Loucy (cell line): ENCODE data around the gene RPL38.

Experiments used
- H2AFZ ChIP-seq: fragments of 200-600 bp; sonication (generic); 2 replicates; pipeline ENCODE4 v1.6.0; 2016; ENCODE audit warnings: antibody characterized with exemption, mild to moderate bottlenecking, low read length, moderate library complexity
- H3F3A ChIP-seq: fragments of 200-600 bp; 2 replicates; pipeline ENCODE4 v1.6.0; 2016; ENCODE audit warnings: antibody characterized with exemption, low read depth, mild to moderate bottlenecking
- H3K27me3 ChIP-seq: fragments of 200-600 bp; sonication (generic); 2 replicates; pipeline ENCODE4 v1.6.1; 2014; ENCODE audit warnings: low read length, mild to moderate bottlenecking; ENCODE audit not compliant: insufficient read depth, poor library complexity, severe bottlenecking
- H3K36me3 ChIP-seq: fragments of 200-600 bp; sonication (generic); 2 replicates; pipeline ENCODE4 v1.6.1; 2016; ENCODE audit warnings: low read length; ENCODE audit not compliant: insufficient read depth
- H3K4me1 ChIP-seq: fragments of 200-600 bp; sonication (generic); 2 replicates; pipeline ENCODE4 v1.5.1; 2014; ENCODE audit warnings: low read length, mild to moderate bottlenecking; ENCODE audit not compliant: insufficient read depth, poor library complexity, severe bottlenecking
- H3K4me2 ChIP-seq: fragments of 200-600 bp; sonication (generic); 2 replicates; pipeline ENCODE4 v1.6.0; 2014; ENCODE audit warnings: antibody characterized with exemption, low read length, low read depth, mild to moderate bottlenecking; ENCODE audit not compliant: poor library complexity, severe bottlenecking
- H3K4me3 ChIP-seq: fragments of 200-600 bp; sonication (generic); 2 replicates; pipeline ENCODE4 v1.5.1; 2014; ENCODE audit warnings: low read length, mild to moderate bottlenecking, mixed read lengths; ENCODE audit not compliant: poor library complexity, severe bottlenecking
- H3K79me2 ChIP-seq: fragments of 200-600 bp; sonication (generic); 2 replicates; pipeline ENCODE4 v1.6.1; 2014; ENCODE audit warnings: low read length; ENCODE audit not compliant: insufficient read depth
- H3K9ac ChIP-seq: fragments of 200-600 bp; sonication (generic); 2 replicates; pipeline ENCODE4 v1.6.0; 2014; ENCODE audit warnings: mild to moderate bottlenecking, low read depth, low read length, moderate library complexity; ENCODE audit not compliant: poor library complexity, severe bottlenecking
- H3K9me2 ChIP-seq: fragments of 200-600 bp; sonication (generic); replicated peaks from 2 replicates; pipeline ENCODE4 v1.6.1; 2016; ENCODE audit warnings: low read depth, low read length, mixed read lengths
- H3K9me3 ChIP-seq: fragments of 200-600 bp; sonication (generic); 2 replicates; pipeline ENCODE4 v1.6.1; 2014; ENCODE audit warnings: mild to moderate bottlenecking, antibody characterized with exemption, low read length, low read depth; ENCODE audit not compliant: insufficient read depth
- H4K20me1 ChIP-seq: fragments of 200-600 bp; sonication (generic); 2 replicates; pipeline ENCODE4 v1.6.0; 2014; ENCODE audit warnings: antibody characterized with exemption, low read length, mild to moderate bottlenecking; ENCODE audit not compliant: insufficient read depth, poor library complexity, severe bottlenecking
- EZH2phosphoT487 ChIP-seq: fragments of 200-600 bp; IDR thresholded peaks from 2 replicates; pipeline ENCODE4 v1.6.1; 2018; ENCODE audit warnings: antibody characterized with exemption, mild to moderate bottlenecking, moderate library complexity, borderline replicate concordance
- TF ChIP-seq, protein P1 (sequence below): fragments of 200-600 bp; sonication (generic); conservative IDR thresholded peaks from 2 replicates; pipeline ENCODE4 v1.5.1; 2014; ENCODE audit warnings: mild to moderate bottlenecking, antibody characterized with exemption, low read length

RPL38 gene

DNA sequence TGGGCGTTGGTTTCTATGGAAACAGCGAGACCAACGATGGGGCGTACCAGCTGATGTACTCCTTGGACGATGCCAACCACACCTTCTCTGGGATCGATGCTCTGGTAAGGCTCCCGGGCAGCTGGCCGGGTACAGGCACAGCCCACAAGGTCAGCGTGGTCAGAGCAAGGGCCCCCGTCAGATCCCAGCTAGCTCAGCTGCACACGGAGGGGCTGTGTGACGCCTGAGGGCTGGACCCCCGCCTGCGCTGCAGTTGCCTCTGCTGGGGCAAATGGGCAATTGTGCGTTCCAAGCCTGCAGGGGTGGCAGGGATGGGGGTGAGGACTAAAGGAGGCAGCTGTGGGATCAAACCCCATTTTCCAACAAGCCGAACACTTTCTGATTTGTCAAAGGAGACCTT, 27.4 kb downstream of the RPL38 start:
- H3K4me1 ChIP-seq: no peaks in the 10 kb centered on the region
- no peaks in the 10 kb centered on the region for H3F3A ChIP-seq
- no peaks in the 10 kb centered on the region for H3K27me3 ChIP-seq
- H2AFZ ChIP-seq: no peak overlapping the region
- H3K9me2 ChIP-seq: no peaks in the 10 kb centered on the region
- no peaks in the 10 kb centered on the region for H4K20me1 ChIP-seq
- no peaks in the 10 kb centered on the region for H3K36me3 ChIP-seq
- H3K79me2 ChIP-seq: no peaks in the 10 kb centered on the region
- no peaks in the 10 kb centered on the region for H3K9me3 ChIP-seq
- no peak for TF ChIP-seq EZH2phosphoT487
- TF ChIP-seq, protein P1, sequence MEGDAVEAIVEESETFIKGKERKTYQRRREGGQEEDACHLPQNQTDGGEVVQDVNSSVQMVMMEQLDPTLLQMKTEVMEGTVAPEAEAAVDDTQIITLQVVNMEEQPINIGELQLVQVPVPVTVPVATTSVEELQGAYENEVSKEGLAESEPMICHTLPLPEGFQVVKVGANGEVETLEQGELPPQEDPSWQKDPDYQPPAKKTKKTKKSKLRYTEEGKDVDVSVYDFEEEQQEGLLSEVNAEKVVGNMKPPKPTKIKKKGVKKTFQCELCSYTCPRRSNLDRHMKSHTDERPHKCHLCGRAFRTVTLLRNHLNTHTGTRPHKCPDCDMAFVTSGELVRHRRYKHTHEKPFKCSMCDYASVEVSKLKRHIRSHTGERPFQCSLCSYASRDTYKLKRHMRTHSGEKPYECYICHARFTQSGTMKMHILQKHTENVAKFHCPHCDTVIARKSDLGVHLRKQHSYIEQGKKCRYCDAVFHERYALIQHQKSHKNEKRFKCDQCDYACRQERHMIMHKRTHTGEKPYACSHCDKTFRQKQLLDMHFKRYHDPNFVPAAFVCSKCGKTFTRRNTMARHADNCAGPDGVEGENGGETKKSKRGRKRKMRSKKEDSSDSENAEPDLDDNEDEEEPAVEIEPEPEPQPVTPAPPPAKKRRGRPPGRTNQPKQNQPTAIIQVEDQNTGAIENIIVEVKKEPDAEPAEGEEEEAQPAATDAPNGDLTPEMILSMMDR: no peak
- H3K9ac ChIP-seq: no peak overlapping the region
- no peak overlapping the region for H3K4me3 ChIP-seq
- H3K4me2 ChIP-seq: no peak overlapping the region

DNA sequence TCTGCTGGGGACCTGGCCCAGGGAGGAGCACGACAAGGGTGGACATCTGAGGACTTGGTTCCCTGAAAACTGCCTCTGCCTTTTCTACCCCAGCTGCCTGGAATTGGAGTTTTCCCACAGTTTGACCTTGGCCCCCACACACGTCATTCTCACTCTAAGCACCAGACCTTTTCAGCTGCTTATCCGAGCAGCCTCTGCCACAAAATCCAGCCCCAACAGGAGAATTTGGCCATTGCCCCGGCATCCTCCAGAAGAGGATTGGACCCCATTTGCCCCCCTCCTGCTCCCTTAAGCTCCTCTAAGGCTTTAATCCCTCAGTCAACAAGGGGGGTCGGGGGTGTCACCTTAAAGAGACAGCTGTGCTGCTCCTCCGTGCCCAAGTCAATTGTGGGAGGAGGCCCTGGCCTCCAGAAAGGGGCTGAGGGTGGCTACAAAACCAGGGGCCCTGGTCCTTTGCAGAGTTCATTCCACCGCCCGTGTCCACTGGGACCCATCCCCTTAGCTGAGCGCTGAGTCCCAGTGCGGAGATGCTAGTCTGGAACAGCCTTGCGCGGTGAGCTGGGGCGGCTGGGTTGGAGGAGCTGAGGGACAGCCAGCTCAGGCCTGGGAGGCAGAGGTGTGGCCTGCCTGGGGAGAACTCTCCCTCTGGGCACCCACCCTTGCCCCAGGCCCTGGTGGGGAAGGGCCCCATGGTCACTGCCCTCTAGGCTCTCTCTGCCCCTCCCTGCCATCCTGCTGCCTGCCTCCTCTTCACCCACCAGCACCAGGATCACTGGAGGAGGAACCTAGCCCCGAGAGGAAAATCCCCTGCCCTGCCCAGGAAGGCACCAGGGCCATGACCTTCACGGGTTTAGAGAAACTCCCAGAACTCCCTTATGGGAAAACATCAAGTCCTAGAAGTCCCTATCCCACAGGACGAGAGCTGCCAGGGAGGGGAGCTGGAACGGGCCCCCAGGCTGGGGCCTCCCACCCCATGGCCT, 28.7 kb downstream of the RPL38 start:
- no peak overlapping the region for H3K9ac ChIP-seq
- H4K20me1 ChIP-seq: no peaks in the 10 kb centered on the region
- TF ChIP-seq, protein P1: no peak
- TF ChIP-seq EZH2phosphoT487: no peak
- H3K9me3 ChIP-seq: no peaks in the 10 kb centered on the region
- H3K9me2 ChIP-seq: no peaks in the 10 kb centered on the region
- H3K27me3 ChIP-seq: no peaks in the 10 kb centered on the region
- no peak overlapping the region for H3K4me2 ChIP-seq
- H3K79me2 ChIP-seq: no peaks in the 10 kb centered on the region
- no peaks in the 10 kb centered on the region for H3K36me3 ChIP-seq
- H3F3A ChIP-seq: no peaks in the 10 kb centered on the region
- H2AFZ ChIP-seq: no peak overlapping the region
- H3K4me1 ChIP-seq: no peaks in the 10 kb centered on the region
- H3K4me3 ChIP-seq: no peak overlapping the region

DNA sequence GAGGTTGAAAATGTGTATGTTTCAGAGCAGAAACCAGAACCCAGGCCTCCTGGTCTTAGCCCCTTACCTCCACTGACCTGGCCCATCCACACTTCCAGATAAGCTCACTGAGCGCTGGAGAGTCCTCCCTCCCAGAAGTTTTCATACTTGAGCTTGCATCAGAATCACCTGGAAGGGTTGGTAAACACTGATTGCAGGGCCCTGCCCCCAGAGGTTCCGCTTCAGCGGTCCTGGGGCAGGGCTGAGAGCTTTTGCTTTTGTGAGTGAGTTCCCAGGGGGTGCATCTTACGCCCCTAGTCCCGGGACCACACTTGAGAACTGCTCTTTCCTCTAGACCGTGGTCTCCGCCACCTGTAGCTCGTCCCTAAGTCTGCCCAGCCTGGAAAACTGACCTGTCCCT, 30.5 kb downstream of the RPL38 start:
- Histone ChIP-seq H3K27me3 (no peaks in the 10 kb centered on the region), H3F3A (no peaks in the 10 kb centered on the region), H3K4me1 (no peaks in the 10 kb centered on the region), H4K20me1 (no peaks in the 10 kb centered on the region), H3K4me2 (no peak overlapping the region), H3K36me3 (no peaks in the 10 kb centered on the region), H3K79me2 (no peaks in the 10 kb centered on the region), H3K4me3 (no peak overlapping the region), H3K9me2 (no peaks in the 10 kb centered on the region), H3K9ac (no peak overlapping the region), H3K9me3 (no peaks in the 10 kb centered on the region), H2AFZ (no peak overlapping the region)
- TF ChIP-seq, protein P1: no peak
- TF ChIP-seq EZH2phosphoT487: no peak
